ES-I3 (cell line): ENCODE data around the gene ADSS1.

Experiments
- H3K36me3 ChIP-seq: 2 replicates; pipeline ENCODE4 v1.6.1; 2013; ENCODE audit warnings: mild to moderate bottlenecking, low read length, control low read depth, moderate library complexity; ENCODE audit not compliant: insufficient read depth
- H3K4me1 ChIP-seq: 2 replicates; pipeline ENCODE4 v1.6.1; 2013; ENCODE audit warnings: mild to moderate bottlenecking, control low read depth, low read length; ENCODE audit not compliant: insufficient read depth
- H3K9ac ChIP-seq: 2 replicates; pipeline ENCODE4 v1.6.1; 2013; ENCODE audit warnings: low read depth, mild to moderate bottlenecking, low read length, moderate library complexity
- H3K9me3 ChIP-seq: 2 replicates; pipeline ENCODE4 v1.6.1; 2013; ENCODE audit warnings: mild to moderate bottlenecking, low read length, moderate library complexity; ENCODE audit not compliant: control insufficient read depth, insufficient read depth

The ADSS1 gene

DNA sequence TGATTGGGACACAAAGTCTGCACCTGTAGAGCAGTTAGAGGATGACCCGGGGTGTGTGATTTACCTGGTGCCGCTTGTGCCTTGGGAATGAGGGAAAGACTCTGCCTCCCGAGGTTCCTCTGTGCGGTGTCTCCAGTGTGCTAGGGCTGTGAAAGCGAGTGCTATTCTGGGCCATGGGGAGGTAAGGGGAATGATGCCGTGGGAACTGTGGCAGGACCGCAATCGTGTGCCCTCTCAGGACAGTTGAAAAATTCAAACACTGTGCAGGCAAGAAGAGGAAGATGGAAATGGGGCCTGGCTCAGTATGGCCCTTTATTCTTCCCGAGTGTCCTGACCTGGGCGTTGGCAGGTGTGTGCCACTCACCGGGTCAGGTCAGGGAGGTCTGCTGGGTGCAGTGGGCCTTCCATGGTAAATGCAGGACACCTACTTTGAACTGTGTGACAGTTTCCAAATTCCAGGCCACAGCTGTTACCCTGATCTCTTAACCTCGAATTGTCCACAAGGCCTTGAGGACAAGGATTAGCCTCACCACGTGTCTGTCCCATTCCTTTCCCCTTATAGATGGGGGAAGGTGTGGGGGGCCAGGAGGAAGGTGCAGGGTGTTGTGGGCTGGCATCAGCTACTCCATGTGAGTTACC lies 30.3 kb downstream of the ADSS1 start:
- H3K9ac ChIP-seq, result peak overlapping the region; percentile 98
- H3K36me3 ChIP-seq, result no peaks in the 10 kb centered on the region; the same call in 1 of the 2 replicates
- H3K4me1 ChIP-seq, result peaks cover 5% of the 10 kb centered on the region
- no peaks in the 10 kb centered on the region for H3K9me3 ChIP-seq

GRCh38 chr14:104755621-104756020 lies 31.6 kb downstream of the ADSS1 start:
- Histone ChIP-seq H3K36me3 (no peaks in the 10 kb centered on the region; the same call in 1 of the 2 replicates), H3K9ac (no peak overlapping the region), H3K4me1 (peaks cover 5% of the 10 kb centered on the region), H3K9me3 (no peaks in the 10 kb centered on the region)

DNA sequence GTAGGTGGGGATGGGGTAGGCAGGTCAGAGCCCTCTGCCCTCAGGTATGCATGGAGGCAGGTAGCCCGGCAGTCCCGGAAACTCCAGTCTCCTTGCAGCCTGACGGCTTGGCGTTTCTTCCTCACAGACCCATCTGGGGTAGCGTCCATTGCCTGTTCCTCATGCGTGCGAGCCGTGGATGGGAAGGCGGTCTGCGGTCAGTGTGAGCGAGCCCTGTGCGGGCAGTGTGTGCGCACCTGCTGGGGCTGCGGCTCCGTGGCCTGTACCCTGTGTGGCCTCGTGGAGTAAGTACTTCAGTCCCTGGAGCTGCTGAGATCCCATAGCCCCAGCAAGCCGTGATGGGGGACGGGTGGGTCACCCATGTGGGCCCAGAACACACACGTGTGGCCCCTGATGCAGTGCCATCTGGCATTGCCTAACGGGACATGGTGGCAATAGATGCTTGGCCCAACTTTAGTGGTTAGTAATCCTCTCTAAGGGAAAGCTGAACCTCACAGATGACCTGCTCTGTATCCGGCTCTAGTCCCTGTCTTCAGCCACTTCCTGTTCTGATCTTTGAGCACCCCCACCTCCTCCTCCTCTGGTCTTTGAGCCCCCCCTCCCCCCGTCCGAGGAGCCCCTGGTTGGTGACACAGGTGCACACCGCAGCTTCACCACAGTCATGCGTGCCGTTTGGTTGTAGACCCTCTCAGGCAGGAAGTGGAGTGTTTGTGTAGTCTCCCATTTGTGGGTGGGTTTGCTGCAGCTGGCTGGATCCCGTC lies 32.6 kb downstream of the ADSS1 start:
- Histone ChIP-seq H3K4me1 (peaks cover 12% of the 10 kb centered on the region), H3K36me3 (no peaks in the 10 kb centered on the region; the same call in 1 of the 2 replicates), H3K9me3 (no peaks in the 10 kb centered on the region), H3K9ac (no peak overlapping the region)

- Histone ChIP-seq H3K9ac (no peak overlapping the region), H3K9me3 (no peaks in the 10 kb centered on the region), H3K36me3 (no peaks in the 10 kb centered on the region; the same call in 1 of the 2 replicates), H3K4me1 (peaks cover 12% of the 10 kb centered on the region)
Measured at GRCh38 chr14:104757238-104757585, 33.2 kb downstream of the ADSS1 start.

- no peaks in the 10 kb centered on the region for H3K9me3 ChIP-seq
- no peak overlapping the region for H3K9ac ChIP-seq
- H3K4me1 ChIP-seq, result peaks cover 12% of the 10 kb centered on the region
- no peaks in the 10 kb centered on the region; the same call in 1 of the 2 replicates for H3K36me3 ChIP-seq
Measured at GRCh38 chr14:104757681-104758392, 33.8 kb downstream of the ADSS1 start.

- Histone ChIP-seq H3K36me3 (no peaks in the 10 kb centered on the region; the same call in 1 of the 2 replicates), H3K4me1 (peaks cover 10% of the 10 kb centered on the region), H3K9ac (no peak overlapping the region), H3K9me3 (no peaks in the 10 kb centered on the region)
Measured at GRCh38 chr14:104758981-104759969, 35.2 kb downstream of the ADSS1 start.

GRCh38 chr14:104765517-104765916 lies 41.5 kb downstream of the ADSS1 start:
- Histone ChIP-seq H3K9me3 (no peaks in the 10 kb centered on the region), H3K9ac (no peak overlapping the region), H3K36me3 (no peaks in the 10 kb centered on the region; the same call in 1 of the 2 replicates), H3K4me1 (peaks cover 13% of the 10 kb centered on the region)

GRCh38 chr14:104766256-104766862 lies 42.3 kb downstream of the ADSS1 start:
- Histone ChIP-seq H3K36me3 (no peaks in the 10 kb centered on the region; the same call in none of the 2 replicates), H3K9me3 (peaks cover 5% of the 10 kb centered on the region; the same call in 1 of the 2 replicates), H3K4me1 (peaks cover 6% of the 10 kb centered on the region; the same call in 1 of the 2 replicates), H3K9ac (peak overlapping the region; percentile 3)

DNA sequence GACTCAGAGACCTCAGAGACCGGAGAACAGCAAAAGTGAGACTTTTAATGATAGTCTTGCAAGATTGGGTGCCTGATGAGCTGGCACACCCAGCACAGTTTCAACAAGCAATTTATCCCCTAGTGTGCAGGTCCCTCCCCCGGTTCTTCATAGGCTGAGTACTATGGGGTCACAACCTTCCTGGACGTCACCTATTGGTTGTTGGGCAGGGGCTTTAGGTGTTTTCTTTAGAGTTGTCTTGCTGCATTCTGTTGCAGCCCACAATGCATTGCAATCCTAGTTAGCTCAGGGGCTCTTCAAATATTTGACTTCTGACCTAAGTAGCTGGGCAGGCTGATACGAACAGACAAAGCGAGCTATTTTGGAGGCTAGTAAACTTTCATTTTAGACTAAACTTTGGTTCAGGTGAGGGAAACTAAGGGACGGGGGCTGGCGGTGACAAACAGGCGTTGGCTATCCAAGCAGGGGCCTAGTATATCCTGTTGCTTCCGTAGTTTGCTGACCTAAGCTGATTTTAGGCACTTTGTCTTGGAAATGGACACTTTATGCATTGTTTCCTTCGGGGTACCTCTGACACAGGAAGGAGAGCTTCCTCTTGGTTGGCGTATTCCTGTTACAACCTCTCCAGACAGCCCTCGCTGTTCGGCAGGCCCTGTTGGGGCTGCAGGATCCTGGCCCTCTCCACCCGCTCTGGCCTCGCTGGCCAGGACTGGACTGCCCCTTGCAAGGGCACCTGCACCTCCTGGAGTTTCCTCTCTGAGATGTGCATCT lies 43.0 kb downstream of the ADSS1 start:
- H3K9ac ChIP-seq, result peak overlapping the region; percentile 3; the same call in 1 of the 2 replicates
- peaks cover 6% of the 10 kb centered on the region; the same call in 1 of the 2 replicates for H3K9me3 ChIP-seq
- H3K36me3 ChIP-seq, result peaks cover 3% of the 10 kb centered on the region
- peaks cover 5% of the 10 kb centered on the region; the same call in 1 of the 2 replicates for H3K4me1 ChIP-seq

- peaks cover 5% of the 10 kb centered on the region; the same call in 1 of the 2 replicates for H3K4me1 ChIP-seq
- peaks cover 3% of the 10 kb centered on the region for H3K36me3 ChIP-seq
- H3K9me3 ChIP-seq, result peaks cover 6% of the 10 kb centered on the region; the same call in 1 of the 2 replicates
- H3K9ac ChIP-seq, result no peak overlapping the region
Measured at GRCh38 chr14:104767634-104767918, 43.5 kb downstream of the ADSS1 start.

DNA sequence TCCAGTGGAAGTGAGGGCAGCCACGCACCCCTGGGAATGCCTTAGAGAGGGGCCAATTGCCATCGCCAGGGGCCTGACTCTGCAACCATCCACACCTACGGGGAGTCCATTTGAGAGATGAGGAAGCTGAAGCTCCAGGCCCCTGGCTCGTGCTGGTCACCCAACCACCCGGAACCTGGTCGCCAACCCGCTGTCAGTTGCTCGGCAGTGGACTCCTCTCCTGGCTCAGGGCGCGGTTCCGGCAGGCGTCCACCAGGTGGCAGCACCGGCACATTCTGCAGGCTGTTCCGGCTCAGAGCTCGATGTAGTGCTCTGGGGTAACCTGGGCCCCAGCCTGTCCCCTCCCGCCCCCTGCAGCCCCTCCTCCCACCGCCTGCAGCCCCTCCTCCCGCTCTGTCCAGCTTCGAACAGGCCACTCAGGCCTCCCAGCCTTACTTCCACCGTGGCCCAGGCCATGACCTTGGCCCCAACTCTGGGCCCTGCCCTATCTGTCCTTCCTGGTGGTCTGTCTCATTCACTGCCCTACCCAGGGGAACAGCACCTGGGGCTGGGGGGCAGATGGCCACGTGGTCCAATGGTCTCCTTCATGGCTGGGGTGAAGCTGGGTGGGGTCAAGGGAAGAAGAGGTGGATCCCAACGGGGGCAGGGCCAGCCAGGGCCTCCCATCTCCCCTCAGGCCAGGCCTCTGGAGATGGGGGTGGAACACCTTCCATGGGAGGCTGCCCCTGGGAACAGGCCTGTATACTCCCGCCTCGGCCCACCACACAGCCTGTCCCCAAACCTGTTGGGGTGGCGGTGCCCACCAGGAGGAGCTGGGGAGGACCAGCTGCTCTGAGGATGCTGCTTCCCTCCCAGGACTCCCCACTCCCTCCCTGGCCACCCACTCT lies 44.7 kb downstream of the ADSS1 start:
- peaks cover 5% of the 10 kb centered on the region; the same call in 1 of the 2 replicates for H3K4me1 ChIP-seq
- peaks cover 3% of the 10 kb centered on the region for H3K36me3 ChIP-seq
- peak overlapping the region; percentile 28 for H3K9ac ChIP-seq
- H3K9me3 ChIP-seq, result peaks cover 6% of the 10 kb centered on the region; the same call in 1 of the 2 replicates
